ENCODE results near the gene WTAP.

DNA sequence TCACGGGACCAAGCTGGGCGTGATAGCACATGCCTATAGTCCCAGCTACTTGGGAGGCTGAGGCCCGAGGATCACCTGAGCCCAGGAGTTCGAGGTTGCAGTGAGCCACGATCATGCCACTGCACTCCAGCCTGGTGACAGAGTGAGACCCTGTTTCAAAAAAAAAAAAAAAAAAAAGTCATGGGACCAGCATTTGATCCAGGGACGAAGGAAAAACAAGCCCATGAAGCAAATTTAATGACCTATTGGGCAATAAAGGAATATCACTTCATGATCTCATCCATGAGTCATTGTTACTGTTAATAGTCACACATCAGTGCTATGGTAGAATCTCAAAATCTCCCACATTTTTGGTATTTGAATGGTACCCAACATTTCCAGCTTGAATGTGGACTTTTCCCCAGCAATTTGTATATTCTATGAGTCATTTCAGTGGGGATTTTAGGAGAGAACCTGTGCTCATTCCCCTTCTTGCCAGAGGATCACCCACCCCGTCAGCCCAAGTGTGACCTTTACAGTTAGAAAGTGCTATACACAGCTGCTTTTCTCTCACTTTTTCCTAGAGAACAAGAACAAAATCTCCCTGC is 25.8 kb upstream of the WTAP start:
- TF ChIP-seq, protein P1, sequence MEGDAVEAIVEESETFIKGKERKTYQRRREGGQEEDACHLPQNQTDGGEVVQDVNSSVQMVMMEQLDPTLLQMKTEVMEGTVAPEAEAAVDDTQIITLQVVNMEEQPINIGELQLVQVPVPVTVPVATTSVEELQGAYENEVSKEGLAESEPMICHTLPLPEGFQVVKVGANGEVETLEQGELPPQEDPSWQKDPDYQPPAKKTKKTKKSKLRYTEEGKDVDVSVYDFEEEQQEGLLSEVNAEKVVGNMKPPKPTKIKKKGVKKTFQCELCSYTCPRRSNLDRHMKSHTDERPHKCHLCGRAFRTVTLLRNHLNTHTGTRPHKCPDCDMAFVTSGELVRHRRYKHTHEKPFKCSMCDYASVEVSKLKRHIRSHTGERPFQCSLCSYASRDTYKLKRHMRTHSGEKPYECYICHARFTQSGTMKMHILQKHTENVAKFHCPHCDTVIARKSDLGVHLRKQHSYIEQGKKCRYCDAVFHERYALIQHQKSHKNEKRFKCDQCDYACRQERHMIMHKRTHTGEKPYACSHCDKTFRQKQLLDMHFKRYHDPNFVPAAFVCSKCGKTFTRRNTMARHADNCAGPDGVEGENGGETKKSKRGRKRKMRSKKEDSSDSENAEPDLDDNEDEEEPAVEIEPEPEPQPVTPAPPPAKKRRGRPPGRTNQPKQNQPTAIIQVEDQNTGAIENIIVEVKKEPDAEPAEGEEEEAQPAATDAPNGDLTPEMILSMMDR (IDR thresholded peaks at IDR 0.05), result no peak
- peak in 1 of 2 donors; percentile 9 for TF ChIP-seq POLR2A (IDR thresholded peaks at IDR 0.05)
